DMS79 treated with DMSO at 0.1 percent for 48 hours (cell line): ENCODE data around the gene BPIFB3.

Source experiments
- DNase-seq: peaks from one replicate; lab custom pipeline; 2025; lab: John Stamatoyannopoulos, UW

The BPIFB3 gene

GRCh38 chr20:33053291-33054106 lies at the start of gene BPIFB3:
BPIFB3 (plus strand) TSS chr20:33053903; CDS start chr20:33055436, 1,533 bp downstream.
- DNase-seq, result no peak

GRCh38 chr20:33004141-33004751 lies 49.5 kb upstream of the BPIFB3 start, which contains the start of gene SUN5:
SUN5 (minus strand) TSS chr20:33004433; CDS start chr20:33004340, 93 bp downstream.
- no peak for DNase-seq

- DNase-seq, result no peak
Measured at GRCh38 chr20:33005132-33005566, 48.6 kb upstream of the BPIFB3 start.

- no peak for DNase-seq
Measured at GRCh38 chr20:33005908-33006775, 47.6 kb upstream of the BPIFB3 start.

- no peak for DNase-seq
Measured at GRCh38 chr20:33006776-33007375, 46.8 kb upstream of the BPIFB3 start.

GRCh38 chr20:33007376-33008335 lies 46.0 kb upstream of the BPIFB3 start, which contains the start of gene BPIFB2:
BPIFB2 (plus strand) TSS chr20:33007704; CDS start chr20:33008575, 871 bp downstream.
- no peak for DNase-seq

- DNase-seq, result no peak
Measured at GRCh38 chr20:33008336-33009213, 45.1 kb upstream of the BPIFB3 start.

- no peak for DNase-seq
Measured at GRCh38 chr20:33009214-33010132, 44.2 kb upstream of the BPIFB3 start.

- no peak for DNase-seq
Measured at GRCh38 chr20:33010133-33010504, 43.6 kb upstream of the BPIFB3 start.

GRCh38 chr20:33010674-33011449 lies 42.8 kb upstream of the BPIFB3 start:
- no peak for DNase-seq

GRCh38 chr20:33012327-33013189 lies 41.1 kb upstream of the BPIFB3 start:
- no peak for DNase-seq

- no peak for DNase-seq
Measured at GRCh38 chr20:33013701-33014326, 39.9 kb upstream of the BPIFB3 start.

- DNase-seq, result no peak
Measured at GRCh38 chr20:33014336-33015113, 39.2 kb upstream of the BPIFB3 start.

GRCh38 chr20:33015114-33015484 lies 38.6 kb upstream of the BPIFB3 start:
- no peak for DNase-seq
